Right atrium auricular region (tissue), 2 donors: Measurements from ENCODE around the gene NPW. TPM values are rescaled to one million over a fixed set of nuclear protein-coding genes. Genes with fewer than 3 reads are reported as not detected.

ENCODE experiments used
- DNase-seq: peaks from one replicate; pipeline ENCODE4 v3.0.0-alpha.2; 2019; ENCODE audit warnings: low spot score
- H3K27ac ChIP-seq, 2 donors: fragments of 200-600 bp; sonication (generic); 1 replicate in 1 of 2; 2 replicates in 1 of 2; pipeline ENCODE4 v1.5.1; 2016 to 2019
- H3K27me3 ChIP-seq, 2 donors: fragments of 200-600 bp; sonication (generic); one replicate each; pipeline versions ENCODE4 v1.5.1 to v1.6.0; 2017 to 2019
- H3K36me3 ChIP-seq: fragments of 200-600 bp; sonication (generic); one replicate; pipeline ENCODE4 v1.5.1; 2016
- H3K4me1 ChIP-seq, 2 donors: fragments of 200-600 bp; sonication (generic); one replicate each; pipeline versions ENCODE4 v1.5.1 to v1.6.0; 2017 to 2019
- H3K4me3 ChIP-seq, 2 donors: fragments of 200-600 bp; sonication (generic); 1 replicate in 1 of 2; 2 replicates in 1 of 2; pipeline ENCODE4 v1.5.1; 2017 to 2019; ENCODE audit warnings: mild to moderate bottlenecking in 1 of 2, moderate library complexity in 1 of 2
- H3K9me3 ChIP-seq, 2 donors: fragments of 200-600 bp; sonication (generic); one replicate each; pipeline ENCODE4 v1.5.1; 2019
- CTCF ChIP-seq, 2 donors: fragments of 200-600 bp; sonication (generic); IDR thresholded peaks; one replicate each; pipeline ENCODE4 v1.5.1; 2019; ENCODE audit warnings: antibody characterized with exemption in 2 of 2
- total RNA-seq, 2 donors: library from RNA; depleted of rRNA; stranded (reverse); fragments of >200 nt; gene quantifications; one replicate each; pipeline ENCODE4 v1.1.0, GENCODE V29; 2016

NPW gene
- not detected for total RNA-seq

- DNase-seq, result no peak
- H3K27me3 ChIP-seq, result peaks cover 7 to 9% of the 10 kb centered on the region in 2 donors
- peaks cover 0 to 34% of the 10 kb centered on the region in 2 donors for H3K4me1 ChIP-seq
- no peaks in the 10 kb centered on the region for H3K36me3 ChIP-seq
- no peak for TF ChIP-seq CTCF (IDR thresholded peaks at IDR 0.05)
- H3K4me3 ChIP-seq, result peak within 1 kb of the TSS in 1 of 2 donors; percentile 9
- no peak within 1 kb of the TSS for H3K27ac ChIP-seq
- no peaks in the 10 kb centered on the region for H3K9me3 ChIP-seq
These were observed at the start of gene NPW for GRCh38 chr16:2019518-2019920. NPW (plus strand) TSS chr16:2019785.

GRCh38 chr16:1971796-1972489, 47.6 kb upstream of the NPW start, which contains the start of gene TBL3:
TBL3 (plus strand) TSS chr16:1972053; CDS start chr16:1972165, 112 bp downstream.
- H3K27me3 ChIP-seq, result no peaks in the 10 kb centered on the region
- H3K4me3 ChIP-seq, result peak within 1 kb of the TSS; percentile 84 to 100
- H3K9me3 ChIP-seq, result no peaks in the 10 kb centered on the region
- peak; percentile 95 for DNase-seq
- peaks cover 29% of the 10 kb centered on the region for H3K36me3 ChIP-seq
- peak within 1 kb of the TSS; percentile 88 to 89 for H3K27ac ChIP-seq
- TF ChIP-seq CTCF (IDR thresholded peaks at IDR 0.05), result no peak
- H3K4me1 ChIP-seq, result peaks cover 0 to 27% of the 10 kb centered on the region in 2 donors

- Histone ChIP-seq H3K4me3 (peak overlapping the region; percentile 84 to 100), H3K27me3 (no peaks in the 10 kb centered on the region), H3K9me3 (no peaks in the 10 kb centered on the region), H3K36me3 (peaks cover 34% of the 10 kb centered on the region), H3K27ac (peak overlapping the region in 1 of 2 donors; percentile 88), H3K4me1 (peaks cover 0 to 27% of the 10 kb centered on the region in 2 donors)
- no peak for TF ChIP-seq CTCF (IDR thresholded peaks at IDR 0.05)
- DNase-seq, result no peak
These were observed 47.1 kb upstream of the NPW start for GRCh38 chr16:1972490-1972877.

GRCh38 chr16:1973461-1974156, 46.0 kb upstream of the NPW start:
- Histone ChIP-seq H3K27ac (no peak overlapping the region), H3K9me3 (no peaks in the 10 kb centered on the region), H3K4me1 (peaks cover 0 to 27% of the 10 kb centered on the region in 2 donors), H3K4me3 (no peak overlapping the region), H3K27me3 (peaks cover 0 to under 1% of the 10 kb centered on the region in 2 donors), H3K36me3 (peaks cover 46% of the 10 kb centered on the region)
- no peak for TF ChIP-seq CTCF (IDR thresholded peaks at IDR 0.05)
- no peak for DNase-seq

GRCh38 chr16:1974157-1975070, 45.2 kb upstream of the NPW start:
- TF ChIP-seq CTCF (IDR thresholded peaks at IDR 0.05), result no peak
- H3K27me3 ChIP-seq, result peaks cover 3 to 7% of the 10 kb centered on the region in 2 donors
- no peaks in the 10 kb centered on the region for H3K9me3 ChIP-seq
- H3K27ac ChIP-seq, result no peak overlapping the region
- no peak for DNase-seq
- peaks cover 0 to 34% of the 10 kb centered on the region in 2 donors for H3K4me1 ChIP-seq
- no peak overlapping the region for H3K4me3 ChIP-seq
- H3K36me3 ChIP-seq, result peaks cover 47% of the 10 kb centered on the region
